ENCODE measurements around the gene NFKBIB. TPM values are rescaled to one million over a fixed set of nuclear protein-coding genes. Genes with fewer than 3 reads are reported as not detected.

The NFKBIB gene
- total RNA-seq, 2 experiments from 2014 or later: 49.6 to 53.4 TPM

GRCh38 chr19:38892841-38893240 is 6.9 kb upstream of the NFKBIB start:
- H3K9me3 Mint-ChIP-seq: no peaks in the 10 kb centered on the region
- H3K36me3 Mint-ChIP-seq: no peaks in the 10 kb centered on the region
- H3K27me3 Mint-ChIP-seq: no peaks in the 10 kb centered on the region
- DNase-seq: no peak
- intact Hi-C loops (cut with micrococcal nuclease): no loop called here
- H3K4me3 Mint-ChIP-seq: no peak overlapping the region
- no peak overlapping the region for H3K27ac Mint-ChIP-seq
- ChIA-PET POLR2A (no interaction called here), CTCF (interaction anchor here (1.3 kb wide), 1 partner anchor 22 kb away, joined by 3 read pairs; no protein-coding TSS in a partner anchor)
- H3K4me1 Mint-ChIP-seq (ENCODE audit: low read depth): peaks cover 3% of the 10 kb centered on the region

- Mint-ChIP-seq H3K4me3 (no peak overlapping the region), H3K4me1 (ENCODE audit: low read depth) (peaks cover 7% of the 10 kb centered on the region), H3K27ac (no peak overlapping the region), H3K27me3 (no peaks in the 10 kb centered on the region), H3K36me3 (no peaks in the 10 kb centered on the region), H3K9me3 (no peaks in the 10 kb centered on the region)
- CTCF ChIA-PET: interaction anchor here (1.3 kb wide), 1 partner anchor 23 kb away, joined by 3 read pairs; no protein-coding TSS in a partner anchor
- intact Hi-C loops (cut with micrococcal nuclease): no loop called here
- POLR2A ChIA-PET: no interaction called here
- no peak for DNase-seq
Measured at GRCh38 chr19:38893341-38893771, 6.4 kb upstream of the NFKBIB start.

- no peak overlapping the region for H3K27ac Mint-ChIP-seq
- CTCF ChIA-PET: interaction anchor here (0.9 kb wide), 1 partner anchor 36 kb away, joined by 3 read pairs; the partner anchor contains the start of gene MRPS12
Measured at GRCh38 chr19:38894968-38895367, 4.8 kb upstream of the NFKBIB start.

GRCh38 chr19:38898788-38899446 is 852 bp upstream of the NFKBIB start:
- Mint-ChIP-seq H3K27ac (peak overlapping the region; percentile 87), H3K27me3 (no peaks in the 10 kb centered on the region)
- intact Hi-C loops (cut with micrococcal nuclease): loop anchor here (1.0 to 2.0 kb wide), 3 partner anchors 31 to 68 kb away; partner anchors contain the start of genes ECH1, MRPS12 and SARS2

More at GRCh38 chr19:38894968-38895367, 4.8 kb upstream of the NFKBIB start:
- Mint-ChIP-seq H3K36me3 (no peaks in the 10 kb centered on the region), H3K4me3 (no peak overlapping the region), H3K27me3 (no peaks in the 10 kb centered on the region), H3K4me1 (ENCODE audit: low read depth) (peaks cover 13% of the 10 kb centered on the region), H3K9me3 (no peaks in the 10 kb centered on the region)
- intact Hi-C loops (cut with micrococcal nuclease): no loop called here
- DNase-seq: no peak
- POLR2A ChIA-PET: no interaction called here

GRCh38 chr19:38900202-38900629 is 447 bp downstream of the NFKBIB start:
- POLR2A ChIA-PET: interaction anchor here (0.8 to 1.6 kb wide), 9 partner anchors 14 to 241 kb away, joined by 3 to 6 read pairs (median 3); partner anchors contain the start of genes MRPS12, RINL and SARS2
- no peak for DNase-seq
- peaks cover 33% of the 10 kb centered on the region for H3K4me1 Mint-ChIP-seq (ENCODE audit: low read depth)
- no peaks in the 10 kb centered on the region for H3K27me3 Mint-ChIP-seq
- peak overlapping the region; percentile 95 for H3K4me3 Mint-ChIP-seq
- no peaks in the 10 kb centered on the region for H3K9me3 Mint-ChIP-seq
- peak overlapping the region; percentile 87 for H3K27ac Mint-ChIP-seq
- CTCF ChIA-PET: interaction anchor here (0.7 to 3.9 kb wide), 9 partner anchors 13 to 574 kb away, joined by 3 to 56 read pairs (median 7); partner anchors contain the start of genes FAM98C, MRPS12 and SARS2
- H3K36me3 Mint-ChIP-seq: peaks cover 15% of the 10 kb centered on the region
- intact Hi-C loops (cut with micrococcal nuclease): no loop called here

More at GRCh38 chr19:38898788-38899446, 852 bp upstream of the NFKBIB start:
- DNase-seq: no peak
- CTCF ChIA-PET: interaction anchor here (0.7 to 2.5 kb wide), 2 partner anchors 11 to 31 kb away, joined by 3 to 12 read pairs; partner anchors contain the start of genes MRPS12 and SARS2
- Mint-ChIP-seq H3K4me1 (ENCODE audit: low read depth) (peaks cover 30% of the 10 kb centered on the region), H3K36me3 (peaks cover 6% of the 10 kb centered on the region), H3K4me3 (peak overlapping the region; percentile 95), H3K9me3 (no peaks in the 10 kb centered on the region)
- POLR2A ChIA-PET: no interaction called here

GRCh38 chr19:38900743-38901190 is 998 bp downstream of the NFKBIB start:
- CTCF ChIA-PET: interaction anchor here (0.9 to 3.9 kb wide), 8 partner anchors 13 to 573 kb away, joined by 3 to 56 read pairs (median 8); partner anchors contain the start of genes FAM98C, MRPS12 and SARS2
- H3K27ac Mint-ChIP-seq: no peak overlapping the region
- intact Hi-C loops (cut with micrococcal nuclease): no loop called here

GRCh38 chr19:38901683-38902082 is 1.9 kb downstream of the NFKBIB start:
- no peak overlapping the region for H3K27ac Mint-ChIP-seq
- H3K27me3 Mint-ChIP-seq: no peaks in the 10 kb centered on the region
- intact Hi-C loops (cut with micrococcal nuclease): no loop called here
- no peak for DNase-seq
- H3K4me1 Mint-ChIP-seq (ENCODE audit: low read depth): peaks cover 33% of the 10 kb centered on the region
- ChIA-PET POLR2A (no interaction called here), CTCF (interaction anchor here (2.0 to 3.9 kb wide), 3 partner anchors 14 to 499 kb away, joined by 9 to 56 read pairs (median 30); partner anchors contain the start of genes FAM98C, MRPS12 and SARS2)
- H3K4me3 Mint-ChIP-seq: peak overlapping the region; percentile 35
- peaks cover 20% of the 10 kb centered on the region for H3K36me3 Mint-ChIP-seq
- H3K9me3 Mint-ChIP-seq: no peaks in the 10 kb centered on the region

More at GRCh38 chr19:38900743-38901190, 998 bp downstream of the NFKBIB start:
- Mint-ChIP-seq H3K4me3 (peak overlapping the region; percentile 95), H3K27me3 (no peaks in the 10 kb centered on the region), H3K9me3 (no peaks in the 10 kb centered on the region), H3K4me1 (ENCODE audit: low read depth) (peaks cover 33% of the 10 kb centered on the region), H3K36me3 (peaks cover 17% of the 10 kb centered on the region)
- DNase-seq: no peak
- POLR2A ChIA-PET: interaction anchor here (0.6 to 1.6 kb wide), 9 partner anchors 13 to 241 kb away, joined by 3 to 6 read pairs (median 3); partner anchors contain the start of genes MRPS12, RINL and SARS2

- CTCF ChIA-PET: interaction anchor here (1.2 kb wide), 1 partner anchor 18 kb away, joined by 6 read pairs; no protein-coding TSS in a partner anchor
- H3K4me1 Mint-ChIP-seq (ENCODE audit: low read depth): peaks cover 20% of the 10 kb centered on the region
- no peak for DNase-seq
- H3K27me3 Mint-ChIP-seq: no peaks in the 10 kb centered on the region
- no peaks in the 10 kb centered on the region for H3K9me3 Mint-ChIP-seq
- intact Hi-C loops (cut with micrococcal nuclease): no loop called here
- H3K27ac Mint-ChIP-seq: peak overlapping the region; percentile 49
- POLR2A ChIA-PET: no interaction called here
- H3K36me3 Mint-ChIP-seq: peaks cover 40% of the 10 kb centered on the region
- H3K4me3 Mint-ChIP-seq: no peak overlapping the region
Measured at GRCh38 chr19:38904581-38905539, 5.1 kb downstream of the NFKBIB start.

- intact Hi-C loops (cut with micrococcal nuclease): no loop called here
- DNase-seq: no peak
- no peak overlapping the region for H3K4me3 Mint-ChIP-seq
- peaks cover 20% of the 10 kb centered on the region for H3K4me1 Mint-ChIP-seq (ENCODE audit: low read depth)
- no peak overlapping the region for H3K27ac Mint-ChIP-seq
- ChIA-PET POLR2A (interaction anchor here (0.7 kb wide), 1 partner anchor 136 kb away, joined by 3 read pairs; no protein-coding TSS in a partner anchor), CTCF (interaction anchor here (1.2 kb wide), 1 partner anchor 18 kb away, joined by 6 read pairs; no protein-coding TSS in a partner anchor)
- no peaks in the 10 kb centered on the region for H3K9me3 Mint-ChIP-seq
- peaks cover 40% of the 10 kb centered on the region for H3K36me3 Mint-ChIP-seq
- no peaks in the 10 kb centered on the region for H3K27me3 Mint-ChIP-seq
Measured at GRCh38 chr19:38905620-38906019, 5.9 kb downstream of the NFKBIB start.

GRCh38 chr19:38907227-38907626 is 7.5 kb downstream of the NFKBIB start:
- H3K4me1 Mint-ChIP-seq (ENCODE audit: low read depth): peaks cover 9% of the 10 kb centered on the region
- no peak overlapping the region for H3K27ac Mint-ChIP-seq
- no peaks in the 10 kb centered on the region for H3K27me3 Mint-ChIP-seq
- H3K36me3 Mint-ChIP-seq: peaks cover 36% of the 10 kb centered on the region
- intact Hi-C loops (cut with micrococcal nuclease): no loop called here
- DNase-seq: no peak
- no peaks in the 10 kb centered on the region for H3K9me3 Mint-ChIP-seq
- ChIA-PET POLR2A (interaction anchor here (1.0 kb wide), 1 partner anchor 23 kb away, joined by 3 read pairs; the partner anchor contains the start of genes MRPS12 and SARS2), CTCF (interaction anchor here (1.0 to 1.4 kb wide), 2 partner anchors 12 to 23 kb away, joined by 4 read pairs; partner anchors contain the start of genes MRPS12 and SARS2)
- no peak overlapping the region for H3K4me3 Mint-ChIP-seq

GRCh38 chr19:38907670-38908069 is 7.9 kb downstream of the NFKBIB start:
- ChIA-PET CTCF (interaction anchor here (1.0 to 1.4 kb wide), 2 partner anchors 11 to 23 kb away, joined by 4 read pairs; partner anchors contain the start of genes MRPS12 and SARS2), POLR2A (no interaction called here)
- DNase-seq: no peak
- Mint-ChIP-seq H3K36me3 (peaks cover 36% of the 10 kb centered on the region), H3K27ac (no peak overlapping the region), H3K27me3 (no peaks in the 10 kb centered on the region), H3K9me3 (no peaks in the 10 kb centered on the region), H3K4me3 (no peak overlapping the region), H3K4me1 (ENCODE audit: low read depth) (peaks cover 12% of the 10 kb centered on the region)
- intact Hi-C loops (cut with micrococcal nuclease): no loop called here

Data from activated CD4-positive, alpha-beta memory T cell treated with anti-CD3 and anti-CD28 coated beads for 36 hours (primary cell).